GM21528 (cell line): Measurements from ENCODE around the gene PCGF6.
"Not testable (repeated sequence)": the region's sequence is repeated elsewhere in the genome, so short reads cannot be mapped to it uniquely, and the experiment has no call there.

Experiments
- ATAC-seq: cut with Tn5 transposase; IDR thresholded peaks from one replicate; pipeline ENCODE4 v1.9.1; 2021; ENCODE audit warnings: mild to moderate bottlenecking, moderate library complexity; ENCODE audit not compliant: unreplicated experiment, low FRiP score

The PCGF6 gene

GRCh38 chr10:103259989-103260388 lies 91.0 kb downstream of the PCGF6 start:
- ATAC-seq = no peak

- not testable (repeated sequence) for ATAC-seq
These were observed 92.0 kb downstream of the PCGF6 start for GRCh38 chr10:103258928-103259327.

DNA sequence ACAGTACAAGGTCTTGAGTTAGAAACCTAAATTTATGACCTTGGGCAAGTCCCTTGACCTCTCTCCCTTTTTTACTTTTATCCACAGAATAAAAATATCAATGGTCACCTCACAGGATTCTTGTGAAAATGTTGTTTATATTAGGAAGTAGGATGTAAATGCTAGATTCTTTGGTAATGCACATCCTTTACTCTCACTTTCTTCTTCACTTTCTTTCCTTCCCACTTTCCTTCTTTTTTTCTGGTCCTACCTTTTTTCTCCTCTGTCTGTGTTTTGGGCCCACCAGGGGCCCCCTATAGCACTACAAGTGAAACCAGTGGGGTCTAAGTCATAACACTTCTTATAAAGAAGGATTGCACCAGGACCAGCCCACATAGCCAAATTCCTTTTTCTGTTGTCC lies 93.1 kb downstream of the PCGF6 start:
- ATAC-seq = no peak

- ATAC-seq = no peak
These were observed 94.3 kb downstream of the PCGF6 start for GRCh38 chr10:103256613-103257012.

DNA sequence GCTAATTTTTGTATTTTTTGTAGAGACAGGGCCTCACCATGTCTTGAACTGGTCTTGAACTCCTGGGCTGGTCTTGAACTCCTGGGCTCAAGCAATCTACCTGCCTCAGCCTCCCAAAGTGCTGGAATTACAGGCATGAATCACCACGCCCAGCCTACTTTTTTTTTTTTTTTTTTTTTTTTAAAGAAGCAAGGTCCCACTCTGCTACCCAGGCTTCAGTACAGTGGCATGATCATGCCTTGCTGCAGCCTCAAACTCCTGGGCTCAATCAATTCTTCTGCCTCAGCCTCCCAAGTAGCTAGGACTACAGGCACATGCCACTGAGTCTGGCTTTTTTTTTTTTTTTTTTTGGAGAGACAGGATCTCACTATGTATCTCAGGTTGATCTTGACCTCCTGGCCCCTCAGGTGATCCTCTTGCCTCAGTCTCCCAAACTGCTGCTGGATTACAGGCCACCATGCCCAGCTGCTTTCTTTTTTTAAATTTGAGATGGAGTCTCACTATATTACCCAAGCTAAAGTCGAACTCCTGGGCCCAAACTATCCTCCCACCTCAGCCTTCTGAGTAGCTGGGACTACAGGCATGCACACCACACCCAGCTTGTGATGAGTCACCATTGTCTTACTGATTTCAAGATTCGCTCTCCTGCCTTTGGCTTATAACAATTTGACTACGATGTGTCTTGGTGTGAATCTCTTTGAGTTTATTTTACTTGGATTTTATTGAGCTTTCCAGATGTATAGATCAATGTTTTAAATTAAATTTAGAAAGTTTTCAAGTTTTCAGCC lies 96.2 kb downstream of the PCGF6 start:
- no peak for ATAC-seq

DNA sequence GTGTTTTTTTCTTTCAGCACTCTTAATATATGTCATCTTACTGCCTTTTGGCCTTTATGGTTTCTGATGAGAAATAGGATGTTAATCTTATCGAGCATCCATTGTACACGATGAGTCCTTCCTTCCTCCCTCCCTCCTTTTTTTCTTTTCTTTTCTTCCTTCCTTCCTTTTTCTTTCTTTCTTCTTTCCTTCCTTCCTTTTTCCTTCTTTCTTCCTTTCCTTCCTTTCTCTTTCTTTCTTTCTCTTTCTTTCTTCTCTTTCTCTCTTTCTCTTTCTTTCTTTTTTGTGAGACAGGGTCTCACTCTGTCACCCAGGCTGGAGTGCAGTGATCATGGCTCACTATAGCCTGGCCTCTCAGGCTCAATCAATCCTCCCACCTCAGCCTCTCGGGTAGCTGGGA lies 96.8 kb downstream of the PCGF6 start:
- ATAC-seq = no peak
